DND-41 (cell line): ENCODE measurements around the gene CD276.

Source experiments
- ATAC-seq: fragments of 200-7000 bp; cut with Tn5 transposase; 3 replicates; pipeline ENCODE4 v1.9.1; 2021; ENCODE audit warnings: low read depth; ENCODE audit not compliant: insufficient read depth
- DNase-seq: peaks from one replicate; pipeline ENCODE4 v3.0.0-alpha.2; 2020
- H2AFZ ChIP-seq: 2 replicates; pipeline ENCODE4 v1.6.0; 2012; ENCODE audit warnings: low read depth, low read length
- H3K27ac ChIP-seq: 2 replicates; pipeline ENCODE4 v1.5.1; 2012; ENCODE audit warnings: low read length, inconsistent platforms
- H3K27me3 ChIP-seq: fragments of 200-600 bp; sonication (generic); 2 replicates; pipeline ENCODE4 v1.6.0; 2012; ENCODE audit warnings: low read length, mild to moderate bottlenecking, inconsistent platforms; ENCODE audit not compliant: insufficient read depth, poor library complexity
- H3K36me3 ChIP-seq: 2 replicates; pipeline ENCODE4 v1.5.1; 2012; ENCODE audit warnings: low read length, inconsistent platforms; ENCODE audit not compliant: insufficient read depth
- H3K4me1 ChIP-seq: 2 replicates; pipeline ENCODE4 v1.5.1; 2012; ENCODE audit warnings: mild to moderate bottlenecking, low read length; ENCODE audit not compliant: insufficient read depth
- H3K4me2 ChIP-seq: 2 replicates; pipeline ENCODE4 v1.6.0; 2012; ENCODE audit warnings: mild to moderate bottlenecking, moderate library complexity, low read length, inconsistent platforms; ENCODE audit not compliant: insufficient read depth
- H3K4me3 ChIP-seq, 2 experiments: fragments of 200-600 bp in 1 of 2; shearing (Covaris generic) in 1 of 2; 2 replicates each; pipeline ENCODE4 v1.5.1; 2012 to 2016; ENCODE audit warnings: inconsistent platforms in 2 of 2, low read length in 2 of 2, mild to moderate bottlenecking in 2 of 2, low read depth in 1 of 2, moderate library complexity in 1 of 2
- H3K79me2 ChIP-seq: 2 replicates; pipeline ENCODE4 v1.6.0; 2012; ENCODE audit warnings: low read length, inconsistent platforms; ENCODE audit not compliant: insufficient read depth
- H3K9ac ChIP-seq: 2 replicates; pipeline ENCODE4 v1.6.0; 2012; ENCODE audit warnings: low read depth, mild to moderate bottlenecking, inconsistent platforms, low read length, moderate library complexity
- H3K9me3 ChIP-seq: 2 replicates; pipeline ENCODE4 v1.5.1; 2012; ENCODE audit warnings: low read length, moderate library complexity, mild to moderate bottlenecking, inconsistent platforms; ENCODE audit not compliant: insufficient read depth, severe bottlenecking
- H4K20me1 ChIP-seq: 2 replicates; pipeline ENCODE4 v1.6.0; 2012; ENCODE audit warnings: low read length; ENCODE audit not compliant: insufficient read depth
- CTCF ChIP-seq: IDR thresholded peaks from 2 replicates; pipeline ENCODE4 v1.5.1; 2012; ENCODE audit warnings: borderline replicate concordance, low read length, moderate library complexity, mild to moderate bottlenecking; ENCODE audit not compliant: poor library complexity, severe bottlenecking; ENCODE audit errors: extremely low read depth
- EZH2 ChIP-seq: IDR thresholded peaks from 3 replicates; pipeline ENCODE4 v1.6.1; 2012; ENCODE audit warnings: borderline replicate concordance, low read depth, mild to moderate bottlenecking, moderate library complexity, low read length, inconsistent platforms; ENCODE audit not compliant: severe bottlenecking

The CD276 gene

GRCh38 chr15:73648014-73648295 is 36.2 kb upstream of the CD276 start:
- no peak for ATAC-seq
- TF ChIP-seq EZH2 (no peak), CTCF (no peak)
- no peak overlapping the region for H3K4me3 ChIP-seq
- H3K27me3 ChIP-seq: no peaks in the 10 kb centered on the region
- H2AFZ ChIP-seq: no peak overlapping the region
- no peak overlapping the region for H3K4me2 ChIP-seq
- DNase-seq: no peak
- H3K9me3 ChIP-seq: no peaks in the 10 kb centered on the region
- H3K79me2 ChIP-seq: no peaks in the 10 kb centered on the region
- H3K36me3 ChIP-seq: no peaks in the 10 kb centered on the region
- no peak overlapping the region for H3K9ac ChIP-seq
- no peak overlapping the region for H3K27ac ChIP-seq
- no peaks in the 10 kb centered on the region for H3K4me1 ChIP-seq
- no peaks in the 10 kb centered on the region for H4K20me1 ChIP-seq

- Histone ChIP-seq H3K4me1 (no peaks in the 10 kb centered on the region), H3K9me3 (no peaks in the 10 kb centered on the region), H3K27ac (no peak overlapping the region), H4K20me1 (no peaks in the 10 kb centered on the region), H3K9ac (no peak overlapping the region), H2AFZ (no peak overlapping the region), H3K4me3 (no peak overlapping the region), H3K4me2 (no peak overlapping the region), H3K36me3 (no peaks in the 10 kb centered on the region), H3K79me2 (no peaks in the 10 kb centered on the region), H3K27me3 (no peaks in the 10 kb centered on the region)
- DNase-seq (no peak), ATAC-seq (no peak)
- TF ChIP-seq CTCF: no peak
Measured at GRCh38 chr15:73650416-73651126, 33.6 kb upstream of the CD276 start.

GRCh38 chr15:73654659-73655058 is 29.5 kb upstream of the CD276 start:
- Histone ChIP-seq H4K20me1 (no peaks in the 10 kb centered on the region), H3K27ac (no peak overlapping the region), H3K79me2 (no peaks in the 10 kb centered on the region), H3K27me3 (no peaks in the 10 kb centered on the region), H3K36me3 (no peaks in the 10 kb centered on the region), H3K9ac (no peak overlapping the region), H3K4me2 (no peak overlapping the region), H3K9me3 (no peaks in the 10 kb centered on the region), H3K4me1 (no peaks in the 10 kb centered on the region), H3K4me3 (no peak overlapping the region), H2AFZ (no peak overlapping the region)
- no peak for TF ChIP-seq EZH2
- no peak for TF ChIP-seq CTCF
- DNase-seq (no peak), ATAC-seq (no peak)

DNA sequence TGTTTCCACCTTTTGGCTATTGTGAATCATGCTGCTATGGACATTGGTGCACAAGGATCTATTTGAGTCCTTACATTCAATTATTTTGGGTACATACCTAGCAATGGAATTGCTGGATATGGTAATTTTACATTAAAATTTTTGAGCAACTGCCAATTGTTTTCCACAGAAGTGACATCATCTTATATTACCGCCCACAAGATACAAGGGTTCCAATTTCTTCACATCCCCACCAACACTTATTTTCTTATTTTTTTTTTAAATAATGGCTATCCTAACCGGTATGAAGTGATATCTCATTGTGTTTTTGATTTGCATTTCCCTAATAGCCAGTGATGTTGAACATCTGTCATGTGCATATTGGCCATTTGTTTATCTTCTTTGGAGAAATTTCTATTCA is 28.5 kb upstream of the CD276 start:
- no peak overlapping the region for H3K9ac ChIP-seq
- H2AFZ ChIP-seq: no peak overlapping the region
- no peak for DNase-seq
- no peaks in the 10 kb centered on the region for H3K79me2 ChIP-seq
- no peaks in the 10 kb centered on the region for H4K20me1 ChIP-seq
- no peak overlapping the region for H3K4me3 ChIP-seq
- H3K27ac ChIP-seq: no peak overlapping the region
- TF ChIP-seq EZH2 (no peak), CTCF (no peak)
- H3K36me3 ChIP-seq: no peaks in the 10 kb centered on the region
- no peaks in the 10 kb centered on the region for H3K9me3 ChIP-seq
- no peaks in the 10 kb centered on the region for H3K27me3 ChIP-seq
- no peak overlapping the region for H3K4me2 ChIP-seq
- no peaks in the 10 kb centered on the region for H3K4me1 ChIP-seq
- no peak for ATAC-seq
